Lower lobe of right lung (tissue), 2 donors: ENCODE measurements around the gene TMEM184B. TPM values are rescaled to one million over a fixed set of nuclear protein-coding genes. Genes with fewer than 3 reads are reported as not detected.

Experiments used
- ATAC-seq, 2 donors: fragments of 200-7000 bp; cut with Tn5 transposase; one replicate each; pipeline ENCODE4 v1.9.1; 2020 to 2022; ENCODE audit warnings: mild to moderate bottlenecking in 2 of 2, moderate library complexity in 2 of 2
- DNase-seq: peaks from one replicate; pipeline ENCODE4 v3.0.0-alpha.2; 2020
- H3K27ac ChIP-seq: fragments of 200-600 bp; one replicate; pipeline ENCODE4 v1.8.0; 2022
- H3K27me3 ChIP-seq: fragments of 200-600 bp; one replicate; pipeline ENCODE4 v1.8.0; 2022; ENCODE audit warnings: low read depth
- H3K36me3 ChIP-seq: fragments of 200-600 bp; one replicate; pipeline ENCODE4 v1.8.0; 2022; ENCODE audit warnings: mild to moderate bottlenecking
- H3K4me1 ChIP-seq: fragments of 200-600 bp; one replicate; pipeline ENCODE4 v1.8.0; 2022
- H3K4me3 ChIP-seq: fragments of 200-600 bp; one replicate; pipeline ENCODE4 v1.8.0; 2022; ENCODE audit warnings: mild to moderate bottlenecking
- H3K9me3 ChIP-seq: fragments of 200-600 bp; one replicate; pipeline ENCODE4 v1.8.0; 2022
- intact Hi-C: fragments of 100-400 bp; cut with DNase I; formaldehyde crosslinking; loops from one replicate; pipeline ENCODE4 v1.11.0; 2022
- total RNA-seq: library from RNA; stranded (reverse); fragmentation: NEBNext Ultra II Directional; extraction: Animal tissue kit (Norgen Biotek cat#: 25700); gene quantifications from one replicate; pipeline ENCODE4 v1.2.1, GENCODE V29; 2021
- TF ChIP-seq, protein P1 (sequence below): fragments of 200-600 bp; IDR thresholded peaks from one replicate; pipeline ENCODE4 v1.8.0; 2022; ENCODE audit warnings: antibody characterized with exemption, mild to moderate bottlenecking
- donor health status: DM: no; HTN: yes; CAD: no; lungs with severe emphysema.

TMEM184B gene
- total RNA-seq, 1 donor from 2014 or later: 77.7 TPM

GRCh38 chr22:38170469-38170868 is 102.3 kb downstream of the TMEM184B start:
- H3K9me3 ChIP-seq: no peaks in the 10 kb centered on the region
- DNase-seq: no peak
- TF ChIP-seq, protein P1, sequence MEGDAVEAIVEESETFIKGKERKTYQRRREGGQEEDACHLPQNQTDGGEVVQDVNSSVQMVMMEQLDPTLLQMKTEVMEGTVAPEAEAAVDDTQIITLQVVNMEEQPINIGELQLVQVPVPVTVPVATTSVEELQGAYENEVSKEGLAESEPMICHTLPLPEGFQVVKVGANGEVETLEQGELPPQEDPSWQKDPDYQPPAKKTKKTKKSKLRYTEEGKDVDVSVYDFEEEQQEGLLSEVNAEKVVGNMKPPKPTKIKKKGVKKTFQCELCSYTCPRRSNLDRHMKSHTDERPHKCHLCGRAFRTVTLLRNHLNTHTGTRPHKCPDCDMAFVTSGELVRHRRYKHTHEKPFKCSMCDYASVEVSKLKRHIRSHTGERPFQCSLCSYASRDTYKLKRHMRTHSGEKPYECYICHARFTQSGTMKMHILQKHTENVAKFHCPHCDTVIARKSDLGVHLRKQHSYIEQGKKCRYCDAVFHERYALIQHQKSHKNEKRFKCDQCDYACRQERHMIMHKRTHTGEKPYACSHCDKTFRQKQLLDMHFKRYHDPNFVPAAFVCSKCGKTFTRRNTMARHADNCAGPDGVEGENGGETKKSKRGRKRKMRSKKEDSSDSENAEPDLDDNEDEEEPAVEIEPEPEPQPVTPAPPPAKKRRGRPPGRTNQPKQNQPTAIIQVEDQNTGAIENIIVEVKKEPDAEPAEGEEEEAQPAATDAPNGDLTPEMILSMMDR: no peak
- intact Hi-C loops: no loop called here
- H3K27me3 ChIP-seq: no peaks in the 10 kb centered on the region
- H3K27ac ChIP-seq: no peak overlapping the region
- H3K4me3 ChIP-seq: no peak overlapping the region
- no peaks in the 10 kb centered on the region for H3K36me3 ChIP-seq
- ATAC-seq: no peak
- H3K4me1 ChIP-seq: peaks cover 35% of the 10 kb centered on the region

Other genes with a start within 250 kb of the TMEM184B start
- gene PICK1, start 215.6 kb downstream of the TMEM184B start, total RNA-seq: 35.4 TPM
- 0.24 TPM for gene SLC16A8, start 188.8 kb downstream of the TMEM184B start, total RNA-seq
- gene BAIAP2L2, start 162.3 kb downstream of the TMEM184B start, total RNA-seq: 0.44 TPM
- gene PLA2G6, start 91.2 kb downstream of the TMEM184B start, total RNA-seq: 60.8 TPM
- gene MAFF, start 71.0 kb downstream of the TMEM184B start, total RNA-seq: 41.3 TPM
- gene CSNK1E, start 44.4 kb upstream of the TMEM184B start, total RNA-seq: 126 TPM
- gene KCNJ4, start 182.2 kb upstream of the TMEM184B start, total RNA-seq: not detected
- gene KDELR3, start 195.1 kb upstream of the TMEM184B start, total RNA-seq: 8.3 TPM
- gene DDX17, start 233.3 kb upstream of the TMEM184B start, total RNA-seq: 457 TPM